HL-60 (cell line): ENCODE measurements around the gene SLC35D1.

Experiments
- DNase-seq, 2 experiments: peaks; one replicate each; pipeline ENCODE4 v3.0.0-alpha.2; 2010 to 2020; ENCODE audit warnings: low read depth in 1 of 2, low spot score in 1 of 2
- H3K27ac ChIP-seq: fragments of 250-450 bp; sonication (Bioruptor Pico); replicated peaks from 2 replicates; pipeline ENCODE4 v1.5.1; 2020; ENCODE audit warnings: mild to moderate bottlenecking, moderate library complexity
- H3K27me3 ChIP-seq: fragments of 250-450 bp; sonication (Bioruptor Pico); 2 replicates; pipeline ENCODE4 v1.5.1; 2021; ENCODE audit warnings: mild to moderate bottlenecking, moderate library complexity; ENCODE audit not compliant: insufficient read depth, poor library complexity, severe bottlenecking
- H3K4me3 ChIP-seq: replicated peaks from 2 replicates; pipeline ENCODE4 v1.5.1; 2011; ENCODE audit warnings: mild to moderate bottlenecking, control low read depth, low read length; ENCODE audit not compliant: insufficient read depth
- CTCF ChIP-seq: IDR thresholded peaks from one replicate; pipeline ENCODE4 v1.5.1; 2011; ENCODE audit warnings: low read length, control low read depth, inconsistent platforms; ENCODE audit not compliant: insufficient read depth
- GABPA ChIP-seq: IDR thresholded peaks from 2 replicates; pipeline ENCODE4 v1.6.1; 2012; ENCODE audit warnings: low read depth
- POLR2AphosphoS5 ChIP-seq: IDR thresholded peaks from 2 replicates; pipeline ENCODE4 v1.6.1; 2012; ENCODE audit warnings: low read depth
- REST ChIP-seq: IDR thresholded peaks from 2 replicates; pipeline ENCODE4 v1.6.1; 2012; ENCODE audit warnings: low read depth; ENCODE audit not compliant: insufficient replicate concordance
- SPI1 ChIP-seq: IDR thresholded peaks from 2 replicates; pipeline ENCODE4 v1.6.1; 2012; ENCODE audit warnings: low read depth, mild to moderate bottlenecking, borderline replicate concordance

The SLC35D1 gene

GRCh38 chr1:67085326-67085725 is 31.4 kb upstream of the SLC35D1 start:
- Histone ChIP-seq H3K27me3 (no peaks in the 10 kb centered on the region), H3K27ac (no peak overlapping the region), H3K4me3 (no peak overlapping the region)
- TF ChIP-seq REST (no peak), SPI1 (no peak), CTCF (no peak), POLR2AphosphoS5 (no peak), GABPA (no peak)
- no peak for DNase-seq

- TF ChIP-seq REST (no peak), SPI1 (no peak), CTCF (no peak), GABPA (no peak), POLR2AphosphoS5 (no peak)
- no peak overlapping the region for H3K27ac ChIP-seq
- no peak overlapping the region for H3K4me3 ChIP-seq
- H3K27me3 ChIP-seq, result no peaks in the 10 kb centered on the region
- DNase-seq, result no peak
Observed at GRCh38 chr1:67084765-67085318, 30.9 kb upstream of the SLC35D1 start.

- no peaks in the 10 kb centered on the region for H3K27me3 ChIP-seq
- no peak overlapping the region for H3K4me3 ChIP-seq
- TF ChIP-seq POLR2AphosphoS5 (no peak), SPI1 (no peak), CTCF (no peak), REST (no peak), GABPA (no peak)
- no peak for DNase-seq
- H3K27ac ChIP-seq, result no peak overlapping the region
Observed at GRCh38 chr1:67078291-67078690, 24.3 kb upstream of the SLC35D1 start.
